Endothelial cell of umbilical vein (primary cell): ENCODE results near the gene DTX2. TPM values are rescaled to one million over a fixed set of nuclear protein-coding genes. Genes with fewer than 3 reads are reported as not detected.

Source experiments
- polyA plus RNA-seq, 4 experiments: library from polyadenylated mRNA; depleted of rRNA in 3 of 4; stranded (reverse) in 3 of 4; unstranded in 1 of 4; fragments of >200 nt; gene quantifications; 2 replicates each; pipeline versions ENCODE4 v1.2.1 to v1.2.3, GENCODE V29; 2011 to 2012; ENCODE audit warnings: missing spikeins in 1 of 4
- small RNA-seq: library from RNA; depleted of rRNA; stranded (forward); fragments of <200 nt; gene quantifications from one replicate; pipeline ENCODE3, GENCODE V24; 2012; ENCODE audit warnings: low replicate concordance, low read depth; ENCODE audit not compliant: insufficient read depth, insufficient read length
- total RNA-seq: library from RNA; stranded (reverse); gene quantifications from 2 replicates; pipeline ENCODE4 v1.2.3, GENCODE V29; 2021

DTX2 gene
- total and polyA plus RNA-seq, 2 donors (not counting 3 experiments of a cell fraction or from before 2014, with no cell fraction given): 8.5 to 17.1 TPM

Small RNAs within 50 kb of the gene (small RNA-seq; reads per million reads assigned to genes)
- gene RF00019: not detected

Other genes with a start within 250 kb of the DTX2 start
- gene HSPB1, start 159.0 kb upstream of the DTX2 start, total RNA-seq: 1,711 and 1,748 TPM in 2 replicates
- gene HSPB1, start 159.0 kb upstream of the DTX2 start, polyA plus RNA-seq: 3,130 and 5,305 TPM in 2 replicates
- 199 and 205 TPM in 2 replicates for gene YWHAG, start 102.7 kb upstream of the DTX2 start, total RNA-seq
- 41.3 and 55.6 TPM in 2 replicates for gene YWHAG, start 102.7 kb upstream of the DTX2 start, polyA plus RNA-seq
- 0.39 and 0.46 TPM in 2 replicates for gene SSC4D, start 52.0 kb upstream of the DTX2 start, total RNA-seq
- 0.88 and 1.1 TPM in 2 replicates for gene SSC4D, start 52.0 kb upstream of the DTX2 start, polyA plus RNA-seq
- gene ZP3, start 36.8 kb upstream of the DTX2 start, total RNA-seq: 0.32 and 4.0 TPM in 2 replicates
- 3.0 and 4.3 TPM in 2 replicates for gene ZP3, start 36.8 kb upstream of the DTX2 start, polyA plus RNA-seq
- 0.77 and 0.97 TPM in 2 replicates for gene UPK3B, start 48.8 kb downstream of the DTX2 start, total RNA-seq
- 0.19 TPM in 1 of 2 replicates, not detected in the other for gene UPK3B, start 48.8 kb downstream of the DTX2 start, polyA plus RNA-seq
- 0.22 TPM in 1 of 2 replicates, not detected in the other for gene SPDYE16, start 81.6 kb downstream of the DTX2 start, total RNA-seq
- gene SPDYE16, start 81.6 kb downstream of the DTX2 start, polyA plus RNA-seq: 0.03 and 0.24 TPM in 2 replicates
- gene POMZP3, start 165.6 kb downstream of the DTX2 start, total RNA-seq: 9.8 and 20.8 TPM in 2 replicates
- gene POMZP3, start 165.6 kb downstream of the DTX2 start, polyA plus RNA-seq: 12.7 and 13.5 TPM in 2 replicates